HG02759 (cell line): ENCODE measurements around the gene ZMAT5.

Experiments
- ATAC-seq: cut with Tn5 transposase; IDR thresholded peaks from one replicate; pipeline ENCODE4 v1.9.1; 2021; ENCODE audit warnings: mild to moderate bottlenecking, moderate library complexity; ENCODE audit not compliant: unreplicated experiment

ZMAT5 gene, protein sequence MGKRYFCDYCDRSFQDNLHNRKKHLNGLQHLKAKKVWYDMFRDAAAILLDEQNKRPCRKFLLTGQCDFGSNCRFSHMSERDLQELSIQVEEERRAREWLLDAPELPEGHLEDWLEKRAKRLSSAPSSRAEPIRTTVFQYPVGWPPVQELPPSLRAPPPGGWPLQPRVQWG

GRCh38 chr22:29766632-29767170 is at the start of gene ZMAT5:
Gene ZMAT5, minus strand, starts transcription at chr22:29767007. Its CDS starts 18,463 bp downstream, at chr22:29748544.
- ATAC-seq = peak; percentile 89

DNA sequence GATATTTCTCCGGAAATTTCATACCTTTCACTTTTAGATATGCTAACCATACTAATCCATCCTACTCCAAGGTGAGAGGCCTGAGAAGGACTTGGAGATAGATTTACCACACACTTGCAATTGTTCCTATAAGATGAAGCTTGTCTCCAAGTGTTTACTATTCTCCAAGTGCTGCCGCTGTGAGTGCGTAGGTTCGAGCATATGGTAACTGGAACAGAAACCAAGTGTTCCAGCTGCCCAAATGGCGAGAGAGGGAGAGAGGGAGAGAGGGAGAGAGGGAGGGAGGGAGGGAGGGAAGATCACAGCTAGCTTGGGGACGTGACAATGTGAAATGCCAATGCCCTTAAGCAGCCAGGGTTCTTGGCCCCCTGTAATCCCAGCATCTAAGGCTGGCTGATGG is 49.7 kb upstream of the ZMAT5 start:
- no peak for ATAC-seq

- no peak for ATAC-seq
These were observed 49.3 kb upstream of the ZMAT5 start for GRCh38 chr22:29816128-29816527.

DNA sequence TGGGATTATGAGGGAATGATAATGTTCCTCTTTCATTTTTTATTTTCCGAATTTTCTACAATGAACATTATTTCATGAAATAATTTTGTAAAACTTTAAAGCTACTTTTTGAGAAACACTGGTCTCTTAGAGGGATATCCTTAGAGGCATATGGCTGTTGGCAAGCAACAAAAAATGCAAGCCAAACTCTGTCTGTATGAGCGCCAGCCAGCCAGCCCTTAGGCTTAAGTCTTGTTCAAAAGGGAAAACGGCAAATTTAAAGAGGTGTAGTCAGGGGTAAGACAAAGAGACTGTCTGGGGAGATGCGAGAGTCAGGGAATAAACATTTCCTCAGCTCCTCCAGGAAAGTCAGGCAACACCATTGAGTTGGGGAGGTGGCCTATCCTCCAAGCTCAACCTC is 48.8 kb upstream of the ZMAT5 start:
- no peak for ATAC-seq

GRCh38 chr22:29814003-29814402 is 47.2 kb upstream of the ZMAT5 start:
- no peak for ATAC-seq

DNA sequence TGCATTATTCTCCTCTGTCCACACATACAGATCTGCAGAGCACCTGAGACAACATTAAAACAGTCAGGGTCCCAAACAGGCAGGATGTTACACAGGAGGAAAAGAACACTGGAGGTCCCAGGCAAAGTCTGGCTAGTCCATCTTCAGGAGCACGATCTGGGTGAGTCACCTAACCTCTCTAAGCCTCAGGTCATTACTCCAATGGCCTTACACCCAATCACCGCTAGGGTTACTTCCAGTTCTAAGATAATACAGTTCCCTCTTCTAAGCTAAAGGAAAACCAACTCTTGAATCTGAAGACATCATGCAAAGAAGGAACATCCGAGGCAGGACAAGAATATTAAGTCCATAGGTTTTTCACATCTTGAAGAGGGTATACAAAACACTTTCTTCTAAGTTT is 46.8 kb upstream of the ZMAT5 start:
- no peak for ATAC-seq

GRCh38 chr22:29813126-29813525 is 46.3 kb upstream of the ZMAT5 start:
- no peak for ATAC-seq

- ATAC-seq = no peak
These were observed 44.6 kb upstream of the ZMAT5 start for GRCh38 chr22:29811377-29811776.

DNA sequence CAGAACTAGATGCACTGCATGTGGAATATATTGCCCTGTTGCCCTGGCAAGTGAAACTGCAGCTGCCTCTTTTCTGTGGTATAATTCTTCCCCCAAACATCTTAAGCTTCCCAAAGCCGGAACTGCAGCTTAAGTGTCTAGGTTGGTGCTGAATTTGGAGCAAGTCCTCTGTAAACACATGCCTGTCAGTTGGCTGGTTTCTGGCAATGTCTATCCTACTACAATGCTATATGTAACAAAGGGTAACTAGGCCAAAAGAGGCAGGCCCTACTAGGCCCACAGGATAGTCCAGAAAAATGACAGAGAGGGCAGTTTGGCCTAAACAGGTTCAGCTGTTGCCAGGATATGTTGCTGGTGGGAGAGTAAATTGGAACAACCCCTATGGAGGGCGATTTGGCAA is 43.4 kb upstream of the ZMAT5 start:
- no peak for ATAC-seq

DNA sequence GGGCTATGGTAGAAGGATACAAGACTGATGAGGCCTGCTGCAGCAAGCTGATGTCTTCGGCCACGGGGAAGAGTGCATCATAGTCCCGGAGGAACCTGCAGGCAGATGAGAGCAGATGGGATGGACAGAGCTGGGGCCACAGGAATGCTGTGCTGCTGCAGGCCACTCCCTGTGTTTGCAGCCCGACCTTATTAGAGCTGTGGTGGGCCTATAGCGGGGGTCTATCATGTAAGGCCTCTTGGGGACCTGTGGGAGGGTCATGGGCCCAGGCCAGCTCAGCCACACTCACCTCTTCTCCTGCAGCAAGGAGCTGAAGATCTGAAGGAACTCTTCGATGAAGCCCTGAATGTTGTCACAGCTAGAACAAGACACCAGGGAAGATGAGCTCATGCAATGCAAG is 39.4 kb upstream of the ZMAT5 start:
- ATAC-seq = no peak

- ATAC-seq = no peak
These were observed 38.2 kb upstream of the ZMAT5 start for GRCh38 chr22:29804985-29805384.

GRCh38 chr22:29803190-29803589 is 36.4 kb upstream of the ZMAT5 start:
- no peak for ATAC-seq

- ATAC-seq = no peak
These were observed 35.0 kb upstream of the ZMAT5 start for GRCh38 chr22:29801796-29802195.

- ATAC-seq = no peak
These were observed 34.3 kb upstream of the ZMAT5 start for GRCh38 chr22:29801153-29801552.

DNA sequence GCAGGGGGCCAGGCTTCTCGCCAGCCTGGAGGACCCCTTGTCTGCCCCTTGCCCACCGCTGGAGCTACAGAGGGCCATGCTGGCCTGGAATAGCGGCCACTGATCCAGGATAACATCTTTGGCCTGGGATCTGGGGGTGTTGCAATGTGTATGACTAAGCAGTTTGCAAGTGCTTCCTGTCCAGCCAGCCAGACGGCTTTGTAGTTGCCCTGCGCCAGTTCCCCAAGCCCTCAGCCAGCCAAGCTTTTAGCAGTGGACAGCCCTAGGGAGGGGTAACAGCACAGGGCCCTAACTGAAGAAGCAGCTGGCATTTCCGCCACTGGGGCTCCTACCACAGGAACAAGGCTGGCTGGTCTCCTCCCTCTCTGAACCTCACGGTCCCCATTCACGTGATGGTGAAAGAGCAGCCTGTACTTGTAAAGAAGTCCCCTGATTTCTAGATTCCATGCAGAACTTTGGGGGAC is 32.4 kb upstream of the ZMAT5 start:
- ATAC-seq = no peak

- ATAC-seq = no peak
These were observed 32.0 kb upstream of the ZMAT5 start for GRCh38 chr22:29798801-29799200.

GRCh38 chr22:29798318-29798717 is 31.5 kb upstream of the ZMAT5 start:
- no peak for ATAC-seq

- ATAC-seq = no peak
These were observed 30.5 kb upstream of the ZMAT5 start for GRCh38 chr22:29797351-29797750.

DNA sequence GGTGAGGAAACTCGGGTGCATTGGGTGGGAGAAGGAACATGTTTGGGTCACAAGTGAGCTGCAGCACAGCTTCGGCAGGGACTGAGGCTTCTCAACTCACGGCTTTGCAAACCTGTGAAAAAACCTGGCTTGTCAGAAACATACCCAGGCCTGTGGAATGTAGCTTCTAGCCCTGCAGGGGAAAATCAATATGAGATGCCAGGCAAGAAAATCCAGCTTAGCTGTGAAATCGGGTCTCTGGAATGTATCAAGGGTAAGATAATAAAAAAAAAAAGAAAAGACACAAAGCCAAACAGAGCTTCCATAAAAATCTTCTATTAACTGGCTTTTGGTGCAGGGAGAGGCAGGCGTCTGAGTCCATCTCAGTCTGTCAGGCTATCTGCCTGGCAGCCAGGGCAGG is 28.9 kb upstream of the ZMAT5 start:
- no peak for ATAC-seq

DNA sequence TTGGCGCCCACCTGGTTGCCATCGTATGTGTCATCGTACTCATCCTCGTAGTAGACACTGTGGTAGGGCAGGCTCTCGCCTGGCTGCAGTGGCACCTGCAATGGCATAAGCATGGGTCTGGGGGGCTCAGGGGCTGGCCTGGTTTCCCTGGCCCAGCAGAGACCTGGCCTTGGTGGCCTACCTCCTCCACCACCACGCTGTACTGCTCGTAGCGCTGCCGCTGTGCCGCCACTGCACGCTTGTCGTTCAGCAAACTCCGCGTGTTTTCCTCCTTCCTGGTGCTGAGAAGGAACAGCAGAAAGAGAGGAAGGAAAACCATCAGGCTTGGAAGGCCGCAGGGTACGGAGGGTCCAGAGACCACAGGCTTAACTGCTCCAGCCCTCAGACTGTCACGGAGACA is 26.6 kb upstream of the ZMAT5 start:
- no peak for ATAC-seq

DNA sequence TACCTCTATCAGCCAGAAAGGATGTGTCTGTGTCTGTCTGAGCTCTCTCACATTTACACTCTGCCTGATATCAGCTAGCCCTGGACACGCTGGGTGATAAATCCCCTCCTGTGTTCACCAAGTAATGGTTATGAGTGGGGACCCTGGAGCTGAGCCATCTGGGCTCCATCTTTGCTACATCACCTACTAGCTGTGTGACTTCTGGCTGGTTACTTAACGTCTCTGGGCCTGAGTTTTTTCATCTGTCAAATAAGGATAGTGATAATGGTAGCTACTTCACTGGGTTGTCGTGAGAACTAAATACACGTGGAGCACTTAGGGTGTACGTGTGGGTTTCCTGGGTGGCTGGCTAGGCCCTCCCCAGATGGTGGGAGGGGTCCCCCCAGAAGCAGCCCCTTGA is 23.3 kb upstream of the ZMAT5 start:
- ATAC-seq = no peak

GRCh38 chr22:29788339-29789279 is 21.8 kb upstream of the ZMAT5 start:
- no peak for ATAC-seq
